ENCODE data around the gene FASTKD2.
A peak's percentile ranks its signal among the peaks of the same experiment; 100 is the strongest.

Gene FASTKD2

DNA sequence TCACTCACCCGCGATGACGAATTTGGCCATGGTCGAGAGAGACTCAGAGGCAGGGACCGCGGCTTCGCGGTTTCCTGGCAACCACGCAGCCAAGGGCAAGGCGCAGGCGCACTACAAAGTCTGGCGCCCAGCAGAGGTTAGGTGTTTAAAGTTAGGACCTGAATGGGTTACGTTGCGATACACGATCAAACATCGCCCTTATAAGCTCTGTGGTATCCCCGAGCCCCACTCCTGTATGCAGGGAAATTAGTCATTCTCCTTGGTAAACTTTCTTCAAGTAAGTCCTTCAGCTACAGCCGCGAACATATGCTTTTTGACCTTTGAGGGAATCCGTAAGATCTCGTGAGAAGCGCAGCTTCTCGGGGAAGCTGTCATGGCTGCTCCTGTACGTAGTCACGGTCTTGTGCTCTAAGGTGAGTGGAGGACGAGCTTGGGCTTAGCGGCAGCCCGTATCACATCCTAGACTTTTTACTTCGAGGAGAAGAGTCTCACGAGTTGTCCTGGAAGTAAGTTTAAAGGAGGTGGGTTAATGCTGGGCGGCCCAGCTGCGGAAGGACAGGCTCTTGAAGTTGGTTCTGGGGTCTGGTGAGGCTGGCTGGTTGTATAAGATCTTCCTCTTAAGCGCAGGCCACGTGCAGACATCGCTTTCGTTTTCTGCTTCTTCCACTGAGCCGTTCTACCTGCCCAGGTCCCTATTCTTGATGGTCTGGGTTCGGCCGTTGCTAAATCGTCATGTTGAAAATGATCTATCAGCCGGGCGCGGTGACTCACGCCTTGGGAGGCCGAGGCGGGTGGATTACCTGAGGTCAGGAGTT, at the start of gene FASTKD2, which contains the start of gene MDH1B:
TSS of gene FASTKD2 (plus strand) at position 365 of the 815 bp plus-strand sequence. CDS start 1,088 bp downstream, outside the sequence.
TSS of gene MDH1B (minus strand) at position 87 of the 815 bp plus-strand sequence. CDS start at position 30, 57 bp downstream.
- DNase-seq (ENCODE audit: low read depth in 2 of 3, low spot score in 1 of 3) = peak; percentile 77 to 82 (median 78)

DNA sequence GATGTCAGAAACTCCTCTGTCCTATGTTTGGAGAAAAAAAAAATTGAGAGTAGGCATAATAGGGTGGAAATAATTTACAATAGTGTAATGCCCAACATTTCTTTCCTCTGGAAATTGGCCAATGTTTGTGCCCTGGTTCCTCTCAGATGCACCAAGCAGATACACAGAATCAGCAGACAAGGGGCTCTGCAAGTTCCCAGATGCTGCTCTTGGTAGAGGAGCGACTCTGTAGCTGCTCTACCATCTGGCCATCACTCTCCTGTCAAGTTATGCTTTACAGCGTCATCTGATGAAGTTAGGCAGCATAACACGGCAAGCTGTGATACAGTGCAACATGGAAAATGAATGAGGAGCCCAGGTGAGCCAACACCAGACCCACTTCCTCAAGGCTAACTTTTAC, 48.8 kb upstream of the FASTKD2 start:
- DNase-seq (ENCODE audit: low read depth in 2 of 3, low spot score in 1 of 3) = no peak

DNA sequence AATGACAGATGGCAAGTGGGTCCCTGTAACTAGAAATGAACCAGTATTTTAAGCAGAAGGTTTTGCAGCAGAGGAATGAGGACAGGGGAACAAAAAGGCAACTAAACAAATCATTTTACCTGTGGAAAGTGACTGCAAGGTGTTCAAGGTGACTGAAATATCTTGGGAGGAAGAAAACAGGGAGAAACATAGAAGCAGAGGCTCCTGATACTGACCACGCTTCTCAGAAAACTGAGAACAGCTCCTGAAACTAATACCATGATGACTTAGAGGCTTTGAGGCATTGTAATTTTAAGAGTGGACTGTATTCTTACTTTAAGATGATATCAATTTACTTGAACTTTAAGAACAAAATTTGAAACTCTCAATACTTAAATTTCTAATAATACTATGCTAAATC, 47.1 kb upstream of the FASTKD2 start, which contains the start of gene DYTN:
TSS of gene DYTN (minus strand) at position 101 of the 400 bp plus-strand sequence. CDS start 117 bp downstream, outside the sequence.
- DNase-seq (ENCODE audit: low read depth in 2 of 3, low spot score in 1 of 3) = no peak

DNA sequence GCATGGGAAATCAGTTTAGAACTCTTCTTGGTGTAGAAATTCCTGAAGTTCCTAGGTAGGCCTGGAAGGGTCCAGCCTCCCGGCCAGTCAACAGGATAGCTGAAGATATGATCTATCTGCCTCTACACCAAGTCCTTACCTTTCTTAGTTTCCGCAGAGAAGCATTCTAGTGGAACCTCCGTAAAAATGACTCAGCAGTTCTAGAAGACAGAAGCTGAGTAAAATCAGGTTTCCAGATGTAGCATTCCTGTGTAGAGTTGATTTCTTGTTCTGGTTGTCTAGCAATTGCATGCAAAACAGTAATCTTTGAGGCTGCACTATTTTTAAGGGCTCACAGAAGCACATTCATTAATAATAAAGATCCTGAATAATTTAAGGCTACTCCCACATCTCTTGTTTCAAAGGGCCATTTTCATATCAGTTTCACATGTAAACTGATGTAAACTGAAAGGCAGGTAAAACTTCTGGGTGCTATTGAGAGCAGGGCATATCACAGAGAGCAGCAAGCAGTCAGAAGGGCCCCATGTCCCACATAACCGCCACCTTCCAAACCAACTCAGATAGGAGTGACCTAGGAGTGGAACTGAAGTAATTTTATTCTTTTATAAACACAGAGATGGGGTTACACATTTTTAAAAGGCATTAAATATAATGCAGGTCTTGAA, 44.0 kb upstream of the FASTKD2 start:
- no peak for DNase-seq (ENCODE audit: low read depth in 2 of 3, low spot score in 1 of 3)

DNA sequence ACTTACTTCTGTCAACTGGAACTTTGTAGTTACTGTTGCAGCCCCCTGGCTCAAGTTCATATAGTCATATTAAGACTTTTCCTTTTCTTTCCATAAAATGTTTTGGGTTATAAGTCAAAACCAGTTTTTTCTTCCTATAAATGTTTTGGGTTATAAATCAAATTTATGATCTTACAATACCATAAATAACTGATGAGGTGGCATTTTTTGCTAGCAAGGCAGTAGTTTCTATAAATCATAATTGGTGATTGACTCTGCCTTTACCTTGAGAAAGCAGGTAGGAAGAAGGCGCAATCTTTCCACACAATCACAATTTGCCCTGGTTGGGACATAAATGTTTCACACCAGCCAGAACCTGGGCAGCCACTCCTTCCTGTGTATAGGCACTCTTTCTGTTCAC, 42.1 kb upstream of the FASTKD2 start:
- no peak for DNase-seq (ENCODE audit: low read depth in 2 of 3, low spot score in 1 of 3)

DNA sequence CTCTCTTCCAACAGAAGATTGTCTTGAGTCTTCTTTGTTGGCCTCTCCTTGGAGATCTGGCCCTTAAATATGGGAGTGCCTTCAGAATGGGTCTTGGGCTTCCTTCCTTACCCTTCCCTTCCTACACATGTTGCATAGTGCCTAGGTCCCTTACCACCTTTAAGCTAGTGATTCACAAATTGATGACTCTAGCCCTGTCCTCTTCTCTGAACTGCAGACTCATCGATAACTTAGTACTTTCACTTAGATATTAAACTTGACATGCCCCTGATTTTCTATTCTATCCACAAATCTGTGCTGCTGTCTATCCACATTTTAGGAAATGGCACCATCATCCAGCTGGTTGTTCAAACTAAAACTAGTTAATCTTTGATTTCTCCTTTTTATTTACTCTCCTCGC, 38.1 kb upstream of the FASTKD2 start:
- DNase-seq (ENCODE audit: low read depth in 2 of 3, low spot score in 1 of 3) = no peak

DNA sequence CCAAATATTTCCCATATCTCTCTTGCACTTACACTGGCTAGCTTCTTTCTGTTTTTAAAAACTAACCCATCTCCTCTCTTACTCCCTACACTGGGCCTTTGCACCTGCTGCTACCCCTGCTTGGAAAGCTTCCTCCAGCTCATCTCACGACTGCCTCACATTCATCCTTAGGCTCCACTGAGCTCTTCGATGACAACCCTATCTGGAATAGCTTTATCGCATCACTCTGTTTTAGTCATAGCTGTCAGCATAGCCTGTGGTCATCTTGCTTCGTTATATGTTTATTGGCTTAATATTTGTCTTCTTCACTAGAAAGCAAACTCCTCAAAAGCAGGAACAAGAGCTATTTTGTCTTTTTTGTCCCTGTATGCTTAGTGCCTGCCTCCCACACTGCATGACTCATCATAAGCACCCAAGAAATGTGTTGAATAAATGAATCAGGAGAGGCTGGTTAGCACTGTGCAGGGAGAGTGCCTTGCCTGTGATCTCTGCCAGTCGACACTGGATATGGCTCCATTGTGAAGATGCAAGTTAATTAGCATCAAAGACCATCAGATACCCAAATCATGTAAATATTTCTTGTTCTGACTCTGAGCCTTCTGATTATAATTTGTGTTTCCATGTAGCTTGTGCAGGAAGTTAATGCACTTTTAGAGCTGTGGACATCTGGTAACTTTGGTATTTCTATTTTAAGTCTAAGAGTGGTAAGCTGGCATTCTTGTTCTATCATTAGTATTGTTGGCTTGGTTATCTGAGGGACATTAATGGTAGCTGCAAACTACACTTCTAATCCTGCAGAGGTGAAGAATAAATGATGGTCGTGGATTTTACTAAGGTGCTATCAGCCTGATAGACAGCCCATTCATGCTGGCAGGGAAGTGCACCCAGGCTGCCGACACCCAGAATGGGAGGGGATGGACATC, 36.9 kb upstream of the FASTKD2 start:
- DNase-seq (ENCODE audit: low read depth in 2 of 3, low spot score in 1 of 3) = peak in 1 of 3 donors; percentile 18

DNA sequence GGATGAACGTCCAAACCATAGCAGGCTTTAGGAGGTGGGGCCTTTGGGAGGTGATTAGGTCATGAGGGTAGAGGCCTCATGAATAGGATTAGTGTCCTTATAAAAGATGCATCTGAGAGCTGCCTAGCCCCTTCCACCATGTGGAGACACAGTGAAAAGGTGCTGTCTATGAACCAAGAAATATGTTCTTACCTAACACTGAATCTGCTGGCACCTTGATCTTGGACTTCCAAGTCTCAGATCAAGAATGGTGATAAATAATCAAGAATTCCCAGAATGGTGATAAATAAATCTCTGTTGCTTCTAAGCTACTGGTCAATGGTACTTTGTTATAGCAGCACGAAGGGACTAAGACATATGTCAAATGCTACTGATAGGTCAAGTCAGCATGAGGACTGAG, 32.1 kb upstream of the FASTKD2 start:
- no peak for DNase-seq (ENCODE audit: low read depth in 2 of 3, low spot score in 1 of 3)

DNA sequence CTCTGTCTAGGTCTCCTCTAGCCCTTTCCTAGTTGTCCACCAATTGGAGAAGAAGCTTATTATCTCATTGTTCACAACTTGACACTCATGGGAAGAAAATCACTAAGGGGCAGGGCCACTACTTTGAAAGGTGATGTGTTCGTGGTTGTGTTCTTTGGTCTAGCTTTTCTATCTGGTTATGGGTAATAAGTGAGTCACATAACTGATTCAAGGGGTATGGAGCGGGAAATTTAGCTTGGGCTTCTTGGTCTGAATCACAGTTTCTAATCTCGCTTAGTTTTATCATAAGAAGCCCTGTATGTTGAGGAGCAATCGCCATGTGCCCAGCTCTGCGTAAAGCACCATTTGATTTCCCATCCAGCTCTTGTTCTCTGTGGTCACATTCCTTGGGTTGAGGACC, 28.5 kb upstream of the FASTKD2 start:
- DNase-seq (ENCODE audit: low read depth in 2 of 3, low spot score in 1 of 3) = peak in 1 of 3 donors; percentile 9

DNA sequence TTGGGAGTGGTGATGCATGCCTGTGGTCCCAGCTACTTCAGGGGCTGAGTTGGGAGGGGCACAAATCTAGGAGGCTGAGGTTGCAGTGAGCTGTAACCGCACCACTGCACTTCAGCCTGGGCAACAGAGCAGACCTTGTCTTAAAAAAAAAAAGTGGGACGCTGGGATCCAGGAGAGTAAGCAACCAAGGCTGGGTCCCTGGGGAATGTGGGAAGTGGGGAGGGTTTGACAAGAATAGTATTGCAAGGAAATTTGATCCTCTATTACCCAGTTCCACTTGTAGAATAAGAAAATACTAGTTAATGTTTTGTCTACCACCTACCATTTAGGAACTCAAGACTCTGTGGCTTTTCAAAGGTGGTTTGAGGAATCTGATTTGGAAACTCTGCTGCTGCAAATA, 26.1 kb upstream of the FASTKD2 start:
- no peak for DNase-seq (ENCODE audit: low read depth in 2 of 3, low spot score in 1 of 3)

DNA sequence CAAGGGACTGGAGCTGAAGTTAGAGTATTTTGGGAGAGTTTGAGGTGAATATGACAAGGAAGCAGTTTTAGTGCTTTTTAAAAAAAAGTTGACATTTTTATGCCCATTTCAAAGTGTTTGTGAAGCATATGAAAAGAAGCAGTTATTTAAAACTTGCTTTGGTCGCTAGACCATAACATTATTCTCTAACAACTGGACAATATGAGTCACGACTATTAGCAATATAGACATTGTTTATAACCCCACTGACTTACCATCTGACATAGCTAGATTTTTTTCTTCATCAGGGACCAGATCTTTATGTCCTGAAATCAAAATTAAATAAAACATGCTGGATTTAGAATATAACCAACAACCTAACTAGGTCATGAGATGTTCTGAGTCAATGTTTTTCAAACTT, 24.6 kb upstream of the FASTKD2 start:
- DNase-seq (ENCODE audit: low read depth in 2 of 3, low spot score in 1 of 3) = no peak

DNA sequence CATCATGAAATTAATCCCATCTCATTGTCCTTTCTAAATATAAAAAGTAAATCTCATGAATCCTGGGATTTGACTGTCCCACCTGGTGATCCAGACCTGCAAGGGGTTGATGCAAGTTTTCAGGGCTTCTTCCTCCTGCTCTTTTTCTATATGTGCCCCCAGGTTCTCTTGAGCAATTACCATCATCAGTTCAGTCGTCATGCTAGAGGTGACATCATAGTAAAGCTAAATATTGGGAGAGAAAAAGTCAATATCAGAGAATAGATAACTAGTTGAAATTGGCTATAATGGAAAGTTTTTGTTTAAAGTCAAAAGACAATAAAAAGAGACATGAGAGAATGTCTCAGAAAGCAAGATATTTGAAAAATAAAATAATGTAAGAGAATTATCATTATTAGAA, 8.6 kb upstream of the FASTKD2 start:
- no peak for DNase-seq (ENCODE audit: low read depth in 2 of 3, low spot score in 1 of 3)

DNA sequence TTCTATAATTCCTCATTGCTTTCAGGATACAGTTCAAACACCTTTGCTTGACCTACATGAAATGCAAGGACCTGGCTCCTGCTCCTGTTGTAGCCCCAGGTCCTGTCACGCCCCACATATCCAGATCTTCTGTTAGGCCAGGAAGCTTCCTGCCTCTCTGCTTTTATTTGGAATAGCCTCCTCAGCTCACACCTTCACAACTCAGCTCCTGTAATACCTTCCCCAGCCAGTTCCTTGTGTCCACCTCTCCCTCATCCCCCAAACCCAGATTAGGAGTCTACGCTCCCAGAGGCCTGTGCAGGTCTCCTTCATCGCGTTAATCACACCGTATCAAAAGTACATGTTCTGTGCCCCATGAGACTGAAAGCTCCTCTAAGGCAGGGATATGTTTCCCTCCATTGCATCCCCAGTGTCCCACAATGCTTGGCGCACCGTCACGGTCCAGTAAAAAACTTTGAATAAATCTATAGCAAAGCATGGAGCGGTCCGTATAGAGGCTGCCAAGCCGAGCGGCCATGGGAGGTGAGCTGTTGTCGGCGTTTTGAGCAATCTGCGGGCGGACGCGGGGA, 649 bp upstream of the FASTKD2 start:
- DNase-seq (ENCODE audit: low read depth in 2 of 3, low spot score in 1 of 3) = no peak

DNA sequence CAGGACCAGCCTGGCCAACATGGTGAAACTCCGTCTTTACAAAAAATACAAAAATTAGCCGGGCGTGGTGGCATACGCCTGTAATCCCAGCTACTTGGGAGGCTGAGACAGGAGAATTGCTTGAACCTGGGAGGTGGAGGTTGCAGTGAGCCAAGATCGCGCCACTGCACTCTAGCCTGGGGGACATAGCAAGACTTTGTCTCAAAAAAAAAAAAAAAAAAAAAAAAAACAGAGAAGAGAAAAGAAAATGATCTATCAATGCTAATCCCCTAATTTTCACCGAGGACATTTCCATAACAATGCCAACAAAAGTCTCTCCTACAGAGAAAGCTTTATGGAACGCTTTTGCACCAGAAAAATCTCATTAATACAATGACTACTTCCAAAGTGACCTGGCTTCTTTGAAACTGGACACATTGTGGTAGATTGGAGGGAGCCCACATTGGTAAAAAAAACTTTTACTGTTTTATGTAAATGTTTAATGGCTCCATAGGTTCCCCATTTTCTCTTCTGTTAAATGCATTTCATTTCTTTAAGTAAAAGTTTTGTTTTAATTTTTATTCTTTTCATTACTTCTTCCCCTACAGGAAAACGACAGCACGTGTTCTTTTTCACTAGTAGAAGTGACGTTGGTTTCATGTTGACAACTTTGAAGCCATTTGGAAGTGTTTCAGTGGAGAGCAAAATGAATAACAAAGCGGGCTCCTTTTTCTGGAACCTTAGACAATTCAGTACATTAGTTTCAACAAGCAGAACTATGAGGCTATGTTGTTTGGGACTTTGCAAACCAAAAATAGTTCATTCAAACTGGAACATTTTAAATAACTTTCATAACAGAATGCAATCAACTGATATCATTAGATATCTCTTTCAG, 888 bp downstream of the FASTKD2 start:
- DNase-seq (ENCODE audit: low read depth in 2 of 3, low spot score in 1 of 3) = no peak

DNA sequence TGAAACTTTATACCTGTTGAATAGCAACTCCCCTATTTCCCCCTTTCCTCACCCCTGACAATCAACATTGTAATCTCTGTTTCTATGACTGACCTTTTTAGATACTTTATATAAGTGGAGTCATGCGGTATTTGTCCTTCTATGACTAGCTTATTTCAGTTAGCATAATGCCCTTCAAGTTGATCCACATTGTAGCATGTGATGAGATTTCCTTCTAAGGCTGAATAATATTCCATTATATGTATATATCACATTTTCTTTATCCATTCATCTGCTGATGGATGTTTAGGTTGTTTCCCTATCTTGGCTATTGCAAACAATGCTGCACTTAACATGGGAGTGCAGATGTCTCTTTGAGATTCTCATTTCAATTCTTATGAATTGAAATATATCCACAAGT, 9.5 kb downstream of the FASTKD2 start:
- DNase-seq (ENCODE audit: low read depth in 2 of 3, low spot score in 1 of 3) = no peak

DNA sequence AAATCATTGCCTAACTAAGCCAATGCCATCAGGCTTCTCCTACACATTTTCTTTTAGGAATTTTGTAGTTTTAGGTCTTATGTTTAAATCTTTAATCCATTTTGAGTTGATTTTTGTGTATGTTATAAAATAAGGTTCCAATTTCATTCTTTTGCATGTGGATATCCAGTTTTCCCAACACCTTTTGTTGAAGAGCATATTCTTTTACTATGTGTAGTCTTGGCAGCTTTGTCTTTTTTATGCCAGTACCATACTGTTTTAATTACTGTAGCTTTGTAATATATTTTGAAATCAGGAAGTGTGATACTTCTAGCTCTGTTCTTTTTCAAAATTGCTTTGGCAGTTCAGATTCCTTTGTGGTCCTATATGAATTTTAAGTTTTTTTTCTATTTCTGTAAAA, 11.0 kb downstream of the FASTKD2 start:
- no peak for DNase-seq (ENCODE audit: low read depth in 2 of 3, low spot score in 1 of 3)

DNA sequence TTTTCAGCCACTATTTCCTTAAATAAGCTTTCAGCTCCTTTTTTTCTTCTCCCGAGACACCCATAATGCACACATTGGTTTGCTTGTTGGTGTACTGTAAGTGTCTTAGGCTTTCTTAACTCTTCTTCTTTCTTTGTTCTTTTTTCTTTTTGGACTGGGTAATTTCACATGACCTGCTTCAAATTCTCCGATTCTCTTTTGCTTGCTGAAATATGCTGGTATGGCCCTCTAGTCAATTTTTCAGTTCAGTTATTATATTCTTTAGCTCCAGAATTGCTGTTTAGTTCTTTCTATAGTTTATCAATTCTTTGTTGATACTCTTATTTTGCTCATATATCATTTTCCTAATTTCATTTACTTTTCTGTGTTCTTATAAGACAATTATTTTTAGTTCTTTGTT, 15.3 kb downstream of the FASTKD2 start:
- no peak for DNase-seq (ENCODE audit: low read depth in 2 of 3, low spot score in 1 of 3)

DNA sequence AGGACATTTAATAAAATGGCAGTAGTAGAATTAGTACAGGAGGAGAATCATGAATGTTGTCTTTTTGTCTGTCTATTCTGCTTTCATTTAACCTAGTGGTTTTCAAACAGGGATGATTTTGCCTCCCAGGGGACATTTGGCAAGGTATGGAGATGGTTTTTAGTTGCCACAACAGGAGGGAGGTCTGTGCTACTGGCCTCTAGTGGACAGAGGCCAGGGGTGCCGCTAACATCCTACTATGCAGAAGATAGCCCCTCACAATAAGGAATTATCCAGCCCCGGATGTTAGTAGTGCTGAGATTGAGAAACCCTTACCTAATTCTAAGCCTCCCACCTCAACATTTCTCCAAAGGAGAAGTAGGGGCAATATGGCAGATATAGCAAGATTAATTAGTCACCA, 18.3 kb downstream of the FASTKD2 start:
- no peak for DNase-seq (ENCODE audit: low read depth in 2 of 3, low spot score in 1 of 3)

DNA sequence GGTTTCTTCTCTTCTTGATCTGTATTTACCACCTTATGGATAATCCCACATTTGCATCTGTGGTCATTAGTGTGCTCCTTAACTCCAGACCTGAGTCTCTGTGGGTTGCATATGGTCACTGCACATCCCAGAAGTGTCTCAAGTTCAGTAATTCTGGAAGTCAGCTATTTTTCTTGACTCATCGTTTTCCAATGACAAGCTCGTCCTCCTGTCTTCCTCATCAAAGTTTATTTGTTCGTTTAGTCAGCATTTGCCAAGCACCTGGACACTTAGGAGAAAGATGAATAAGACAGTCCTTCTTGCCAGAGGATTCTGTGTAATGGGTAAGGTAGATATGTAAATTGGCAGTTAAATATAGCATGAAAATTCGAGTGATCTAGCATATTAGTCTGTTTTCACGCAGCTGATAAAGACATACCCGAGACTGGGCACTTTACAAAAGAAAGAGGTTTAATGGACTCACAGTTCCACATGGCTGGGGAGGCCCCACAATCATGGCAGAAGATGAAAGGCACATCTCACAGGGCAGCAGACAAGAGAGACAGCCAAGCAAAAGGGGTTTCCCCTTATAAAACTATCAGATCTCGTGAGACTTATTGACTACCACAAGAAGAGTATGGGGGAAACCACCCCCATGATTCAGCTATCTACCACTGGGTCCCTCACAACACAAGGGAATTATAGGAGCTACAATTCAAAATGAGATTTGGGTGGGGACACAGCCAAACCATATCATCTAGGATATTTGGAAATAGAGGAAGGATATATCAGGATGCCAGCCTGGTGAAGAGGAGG, 19.4 kb downstream of the FASTKD2 start:
- DNase-seq (ENCODE audit: low read depth in 2 of 3, low spot score in 1 of 3) = no peak
